GM19328 (cell line): Measurements from ENCODE around the gene R3HDM2.
"Not testable (repeated sequence)": the region's sequence is repeated elsewhere in the genome, so short reads cannot be mapped to it uniquely, and the experiment has no call there.

Experiments used
- ATAC-seq: cut with Tn5 transposase; IDR thresholded peaks from one replicate; pipeline ENCODE4 v1.9.1; 2021; ENCODE audit warnings: mild to moderate bottlenecking, moderate library complexity; ENCODE audit not compliant: unreplicated experiment

R3HDM2 gene

DNA sequence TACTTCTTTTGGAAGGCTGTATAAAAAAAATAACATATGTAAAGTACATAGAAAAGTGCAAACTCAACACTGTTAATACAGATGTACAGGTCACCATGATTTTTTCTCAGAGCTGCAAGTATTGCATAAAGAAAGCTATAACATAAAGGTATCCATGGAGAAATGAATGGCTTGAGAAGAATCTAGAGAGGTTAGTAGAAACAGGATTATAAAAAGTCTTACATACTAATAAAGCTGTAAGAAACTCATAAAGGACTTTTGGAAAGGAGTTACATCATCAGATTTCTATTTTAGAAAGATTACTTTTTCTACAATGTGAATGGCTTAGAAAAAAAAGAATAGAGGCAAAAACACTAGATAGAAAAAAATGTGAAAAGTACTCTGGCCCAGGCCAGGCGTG, 46.4 kb downstream of the R3HDM2 start:
- no peak for ATAC-seq

GRCh38 chr12:57381693-57382220, 49.1 kb downstream of the R3HDM2 start:
- no peak for ATAC-seq

GRCh38 chr12:57380300-57380699, 50.5 kb downstream of the R3HDM2 start:
- ATAC-seq = no peak

DNA sequence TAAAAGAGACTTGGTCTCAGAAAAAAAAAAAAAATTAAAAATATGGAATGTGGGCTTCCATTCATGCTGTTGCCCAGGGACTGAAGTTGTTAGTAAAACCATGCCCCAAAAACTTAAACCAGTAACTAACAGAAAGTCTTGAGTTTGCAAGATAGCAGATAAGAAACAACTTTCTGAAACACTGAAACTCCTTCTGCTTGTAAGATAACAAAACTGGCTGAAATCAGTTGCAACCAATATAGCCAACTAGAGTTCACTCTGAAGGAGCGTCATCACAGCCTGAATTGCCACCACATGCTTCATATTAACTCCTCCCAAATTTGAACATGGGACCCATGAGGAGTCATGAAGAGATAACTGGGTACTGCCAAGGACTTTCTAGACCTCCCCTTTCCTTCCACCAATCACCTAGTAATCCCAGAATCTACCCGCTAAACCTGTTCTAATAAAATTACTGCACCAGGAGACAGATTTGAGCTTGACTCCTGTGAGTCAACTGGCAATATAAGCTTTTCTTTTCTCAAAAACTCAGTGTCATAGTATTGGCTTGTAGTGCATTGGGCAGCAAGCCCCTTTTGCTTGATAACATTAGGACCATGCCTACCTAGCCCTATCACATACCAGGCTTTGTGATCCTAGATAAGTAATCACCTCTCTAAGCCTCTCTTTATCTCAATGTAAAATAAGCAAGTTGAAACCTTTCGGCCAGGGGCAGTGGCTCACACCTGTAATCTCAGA, 53.6 kb downstream of the R3HDM2 start:
- ATAC-seq = no peak

- ATAC-seq = no peak
Measured at GRCh38 chr12:57372233-57372632, 58.6 kb downstream of the R3HDM2 start.

- no peak for ATAC-seq
Measured at GRCh38 chr12:57370696-57371095, 60.1 kb downstream of the R3HDM2 start.

DNA sequence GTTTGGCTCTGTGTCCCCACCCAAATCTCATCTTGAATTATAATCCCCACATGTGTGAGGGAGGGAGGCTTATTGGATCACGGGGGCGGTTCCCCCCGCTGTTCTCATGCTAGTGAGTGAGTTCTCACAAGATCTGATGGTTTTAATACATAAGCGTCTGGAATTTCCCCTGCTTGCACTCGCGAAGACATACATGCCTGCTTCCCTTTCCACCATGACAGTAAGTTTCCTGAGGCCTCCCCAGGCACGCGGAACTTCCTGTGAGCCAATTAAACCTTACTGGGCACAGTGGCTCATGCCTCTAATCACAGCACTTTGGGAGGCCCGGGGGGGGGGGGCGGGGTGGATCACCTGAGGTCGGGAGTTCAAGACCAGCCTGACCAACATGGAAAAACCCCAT, 60.8 kb downstream of the R3HDM2 start:
- ATAC-seq = no peak

DNA sequence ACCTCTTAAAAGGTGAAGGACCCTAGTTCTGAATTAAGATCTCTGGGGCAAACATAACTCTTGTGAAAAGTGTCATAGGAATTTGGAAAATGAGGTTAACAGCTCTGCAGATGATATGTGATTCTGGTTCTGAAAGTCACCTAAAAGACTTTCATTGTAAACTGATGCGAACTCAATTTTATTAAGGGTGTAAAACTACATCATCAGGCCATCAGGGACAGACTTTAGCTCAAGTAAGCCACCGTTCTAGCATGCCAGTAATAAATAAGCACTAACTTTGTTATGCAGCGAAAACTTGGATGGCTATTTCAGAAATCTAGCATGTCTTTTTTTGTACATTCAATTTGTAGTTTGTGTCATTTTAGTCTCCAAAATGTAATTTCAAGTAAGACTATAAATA, 61.6 kb downstream of the R3HDM2 start:
- no peak for ATAC-seq

GRCh38 chr12:57368349-57369095, 62.3 kb downstream of the R3HDM2 start:
- ATAC-seq = no peak

DNA sequence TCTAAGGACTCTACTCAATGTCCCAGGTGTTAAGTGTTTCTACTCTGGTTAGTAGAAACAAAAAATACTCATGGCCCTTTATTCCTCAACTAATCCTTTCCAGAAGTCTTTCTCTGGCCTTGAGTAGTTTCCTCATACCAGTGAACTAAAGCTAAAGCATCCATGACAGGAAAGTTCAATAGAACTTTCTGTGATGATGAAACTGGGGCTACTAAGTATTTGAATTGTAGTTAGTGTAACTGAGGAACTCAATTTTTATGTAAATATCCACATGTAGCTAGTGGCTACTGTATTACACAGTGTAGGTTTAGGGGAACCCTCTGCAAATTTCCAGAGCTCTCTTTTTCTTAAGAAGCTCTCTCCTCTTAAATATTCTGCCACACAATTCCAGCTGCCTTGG, 63.7 kb downstream of the R3HDM2 start:
- no peak for ATAC-seq

DNA sequence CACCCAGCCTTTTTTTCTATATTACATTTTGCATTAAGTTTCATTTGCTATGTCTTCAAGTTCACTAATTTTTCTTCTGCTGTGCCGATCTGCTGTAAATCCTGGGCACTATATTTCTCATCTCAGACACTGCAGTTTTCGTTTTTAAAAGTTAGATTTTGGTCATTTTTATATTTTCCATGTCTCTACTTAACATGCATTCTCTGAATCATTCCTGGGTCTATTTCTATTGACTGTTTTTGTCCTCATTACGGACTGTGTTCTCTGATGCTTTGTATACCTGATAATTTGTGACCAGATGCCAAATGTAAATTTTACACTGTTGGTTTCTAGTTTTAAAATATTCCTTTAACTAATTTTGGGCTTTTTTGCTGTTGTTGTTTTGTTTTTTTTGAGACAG, 64.5 kb downstream of the R3HDM2 start:
- ATAC-seq = no peak

DNA sequence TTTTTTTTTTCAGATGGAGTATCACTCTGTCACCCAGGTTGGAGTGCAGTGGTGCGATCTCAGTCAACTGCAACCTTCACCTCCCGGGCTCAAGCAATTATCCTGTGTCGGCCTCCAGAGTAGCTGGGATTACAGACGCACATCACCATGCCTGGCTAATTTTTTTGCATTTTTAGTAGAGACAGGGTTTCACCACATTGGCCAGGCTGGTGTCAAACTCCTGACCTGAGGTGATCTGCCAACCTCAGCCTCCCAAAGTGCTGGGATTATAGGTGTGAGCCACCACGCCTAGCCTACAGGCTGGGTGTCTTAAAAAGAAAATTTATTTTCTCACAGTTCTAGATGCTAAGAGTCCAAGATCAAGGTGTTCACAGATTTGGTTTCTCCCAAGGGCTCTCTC, 66.7 kb downstream of the R3HDM2 start:
- ATAC-seq = not testable (repeated sequence)

DNA sequence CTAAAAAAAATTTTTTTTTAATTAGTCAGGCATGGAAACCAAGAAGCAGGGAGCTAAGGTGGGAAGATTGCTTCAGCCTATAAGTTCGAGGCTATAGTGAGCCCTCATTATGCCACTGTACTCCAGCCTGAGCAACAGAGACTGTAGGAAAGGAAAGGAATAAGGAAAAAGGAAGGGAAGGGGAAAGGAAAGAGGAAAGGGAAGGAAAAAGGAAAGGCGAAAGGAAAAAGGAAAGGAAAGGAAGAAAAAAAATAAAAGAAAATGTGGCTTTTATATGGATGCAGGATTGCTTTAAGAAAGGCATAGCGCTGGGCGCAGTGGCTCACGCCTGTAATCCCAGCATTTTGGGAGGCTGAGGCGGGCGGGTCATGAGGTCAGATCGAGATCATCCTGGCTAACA, 70.4 kb downstream of the R3HDM2 start:
- no peak for ATAC-seq

DNA sequence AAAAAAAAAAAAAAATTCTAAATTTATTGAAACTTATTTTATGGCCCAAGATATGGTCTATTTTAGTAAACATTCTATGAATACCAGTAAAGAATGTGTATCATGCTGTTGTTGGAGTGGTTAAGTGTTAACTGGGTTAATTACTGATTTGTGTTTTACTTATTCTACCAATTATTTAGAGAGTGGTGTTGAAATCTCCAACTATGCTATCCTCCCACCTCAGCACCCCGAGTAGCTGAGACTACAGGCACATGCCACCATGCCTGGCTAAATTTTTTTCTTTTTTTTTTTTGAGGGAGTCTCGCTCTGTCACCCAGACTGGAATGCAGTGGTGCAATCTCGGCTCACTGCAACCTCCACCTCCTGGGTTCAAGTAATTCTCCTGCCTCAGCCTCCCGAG, 72.2 kb downstream of the R3HDM2 start:
- ATAC-seq = no peak

DNA sequence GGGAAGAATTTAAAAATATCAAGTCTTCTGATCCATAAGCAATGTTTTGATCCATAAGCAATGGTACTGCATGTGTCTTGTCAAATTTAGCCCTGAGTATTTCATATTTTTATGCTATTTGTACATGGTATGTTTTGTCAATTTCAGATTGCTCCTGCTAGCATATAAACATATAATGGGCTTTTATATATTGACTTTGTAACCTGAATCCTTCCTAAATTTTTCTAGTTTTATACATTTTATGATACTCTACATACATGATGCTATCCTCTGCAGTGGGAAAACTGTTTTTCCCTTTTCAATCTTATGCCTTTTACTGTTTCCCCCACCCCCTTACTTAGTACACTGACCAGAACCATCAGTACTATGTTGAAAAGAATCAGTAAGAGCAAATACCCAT, 75.1 kb downstream of the R3HDM2 start:
- ATAC-seq = no peak

DNA sequence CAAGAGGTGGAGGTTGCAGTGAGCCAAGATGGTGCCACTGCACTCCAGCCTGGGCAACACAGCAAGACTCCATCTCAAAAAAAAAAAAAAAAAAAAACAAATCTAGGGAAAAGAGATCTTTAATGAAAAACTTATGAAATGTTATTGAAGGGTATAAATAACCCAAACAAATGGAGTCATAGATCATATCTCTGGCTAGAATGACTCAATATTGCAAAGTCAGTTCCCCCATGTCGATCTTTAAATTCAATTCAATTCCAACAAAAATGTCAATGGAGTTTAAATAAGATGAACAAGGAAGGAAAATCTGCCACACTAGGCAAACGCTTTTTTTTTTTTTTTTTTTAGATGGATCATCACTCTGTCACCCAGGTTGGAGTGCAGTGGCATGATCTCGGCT, 78.7 kb downstream of the R3HDM2 start:
- no peak for ATAC-seq

- no peak for ATAC-seq
Measured at GRCh38 chr12:57347284-57347683, 83.6 kb downstream of the R3HDM2 start.

DNA sequence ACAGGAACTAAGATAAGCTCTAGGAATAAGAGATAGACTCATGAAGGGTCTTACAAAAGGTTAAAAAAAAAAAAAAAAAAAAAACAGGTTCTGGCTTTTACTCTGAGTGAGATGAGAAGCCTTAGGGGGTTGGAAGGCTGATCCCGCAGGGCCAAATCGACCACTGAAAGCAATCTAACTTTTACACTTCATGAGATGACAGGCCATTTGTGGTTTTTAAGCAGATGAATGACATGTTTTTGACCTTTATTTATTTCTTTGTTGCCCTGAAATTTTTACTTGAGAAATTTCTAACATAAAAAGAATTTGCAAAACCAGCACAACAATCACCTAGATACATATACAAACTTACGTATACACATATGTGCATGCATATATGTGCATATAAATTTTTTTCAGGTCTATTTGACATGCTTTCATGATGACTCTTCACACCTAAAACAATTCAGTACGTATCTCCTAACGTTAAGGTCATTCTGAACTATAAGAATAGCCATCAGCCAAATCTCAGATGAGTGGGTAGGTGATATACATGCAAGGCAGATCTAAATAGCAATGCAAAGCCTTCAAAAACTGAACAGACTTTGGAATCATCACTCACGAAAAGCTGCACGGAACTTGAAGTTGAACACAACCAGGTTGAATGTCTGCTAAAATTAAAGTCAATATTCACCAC, 87.0 kb downstream of the R3HDM2 start:
- ATAC-seq = no peak

- ATAC-seq = no peak
Measured at GRCh38 chr12:57342207-57342691, 88.6 kb downstream of the R3HDM2 start.

DNA sequence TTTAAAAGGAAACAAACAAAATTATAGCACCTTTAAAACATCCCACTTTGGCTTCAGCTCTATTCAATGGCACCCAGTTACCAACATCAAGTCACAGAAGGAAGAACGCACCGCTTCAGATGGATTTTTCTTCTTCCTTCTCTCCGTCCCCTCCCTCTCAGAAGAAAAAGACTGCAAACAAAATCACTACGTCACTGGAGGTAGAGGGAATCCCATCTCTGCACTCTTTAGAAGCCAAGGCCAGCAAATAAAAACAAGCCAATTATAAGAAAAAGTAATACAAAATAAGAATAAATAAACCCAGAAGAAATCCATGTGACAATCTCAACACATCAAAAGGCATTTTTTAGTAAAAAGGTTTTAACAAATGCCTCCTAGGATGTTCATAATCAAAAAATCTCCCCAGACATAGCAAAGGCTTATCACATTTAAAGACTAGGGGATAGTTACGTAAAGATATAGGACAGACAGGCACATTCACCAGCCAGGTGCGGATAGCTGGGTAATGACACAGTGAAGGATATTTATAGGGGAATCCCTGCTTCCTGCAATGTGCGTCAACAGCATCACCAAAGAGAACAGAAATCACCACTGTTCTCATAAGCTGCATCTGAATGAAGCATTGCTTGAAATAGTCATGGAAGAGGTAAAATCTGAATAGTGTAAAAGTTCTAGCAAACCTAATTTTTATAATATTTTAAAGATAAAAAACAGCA, 89.4 kb downstream of the R3HDM2 start:
- no peak for ATAC-seq

GRCh38 chr12:57340104-57340503, 90.7 kb downstream of the R3HDM2 start:
- ATAC-seq = no peak
